ENCODE measurements around the gene RAB5IF.

GRCh38 chr20:36644032-36644705 lies 38.6 kb downstream of the RAB5IF start:
- TF ChIP-seq CTCF (IDR thresholded peaks at IDR 0.05) (no peak), POLR2A (IDR thresholded peaks at IDR 0.05) (no peak), POLR2AphosphoS5 (IDR thresholded peaks at IDR 0.05; ENCODE audit: insufficient read depth in 1 of 2, low read depth in 1 of 2) (no peak)

Data from vagina (tissue), 2 donors.